GM18526 (cell line): ENCODE measurements around the gene MITF.

Experiments
- POLR2A ChIP-seq: IDR thresholded peaks from 3 replicates; pipeline ENCODE4 v1.6.1; 2011; ENCODE audit not compliant: insufficient read length; ENCODE audit errors: extremely low read depth

The MITF gene

DNA sequence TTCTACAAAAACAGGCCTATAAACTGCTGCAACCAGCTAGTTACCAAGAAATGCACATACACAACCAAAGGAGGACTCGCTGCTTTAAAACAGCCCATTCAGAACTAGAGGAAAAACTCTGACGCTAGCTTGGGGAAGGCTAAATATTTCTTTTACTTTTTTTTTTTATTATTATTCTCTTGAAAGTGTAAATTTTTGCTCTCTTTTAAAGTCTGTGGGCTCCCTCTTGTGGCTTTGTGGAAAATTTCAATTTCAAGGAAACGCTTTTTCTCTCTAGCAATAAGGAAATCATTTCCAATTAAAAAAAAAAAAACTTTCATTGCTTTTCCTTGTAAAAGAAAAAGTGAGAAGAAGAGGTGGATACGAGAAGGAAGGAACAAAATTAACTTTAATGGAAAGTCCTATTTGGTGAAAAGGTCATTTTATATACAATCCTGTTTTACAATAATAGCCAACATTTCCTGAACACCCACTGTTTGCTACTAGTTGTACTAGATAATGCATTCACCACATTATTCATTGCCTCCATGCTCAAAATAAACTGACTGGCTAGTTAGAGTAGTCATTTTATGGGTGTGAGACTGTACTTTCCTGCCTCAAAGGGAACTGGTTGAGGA is 209.1 kb downstream of the MITF start:
- TF ChIP-seq POLR2A, result no peak

DNA sequence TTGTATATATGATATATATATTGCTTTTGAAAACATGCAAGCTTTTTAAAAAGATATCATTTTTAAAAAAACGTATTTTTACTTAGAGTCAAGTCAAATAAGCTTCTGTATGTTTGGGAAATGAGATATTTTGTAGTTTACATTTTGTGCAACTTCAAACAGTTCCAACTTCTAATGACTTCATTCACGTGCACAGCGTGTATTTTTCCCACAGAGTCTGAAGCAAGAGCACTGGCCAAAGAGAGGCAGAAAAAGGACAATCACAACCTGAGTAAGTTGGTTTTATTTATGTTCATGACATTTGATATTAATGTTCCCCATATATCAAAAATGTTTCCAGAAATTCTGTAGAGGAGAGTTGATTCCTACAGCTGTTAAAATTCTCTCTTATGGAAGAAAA is 212.4 kb downstream of the MITF start:
- no peak for TF ChIP-seq POLR2A

DNA sequence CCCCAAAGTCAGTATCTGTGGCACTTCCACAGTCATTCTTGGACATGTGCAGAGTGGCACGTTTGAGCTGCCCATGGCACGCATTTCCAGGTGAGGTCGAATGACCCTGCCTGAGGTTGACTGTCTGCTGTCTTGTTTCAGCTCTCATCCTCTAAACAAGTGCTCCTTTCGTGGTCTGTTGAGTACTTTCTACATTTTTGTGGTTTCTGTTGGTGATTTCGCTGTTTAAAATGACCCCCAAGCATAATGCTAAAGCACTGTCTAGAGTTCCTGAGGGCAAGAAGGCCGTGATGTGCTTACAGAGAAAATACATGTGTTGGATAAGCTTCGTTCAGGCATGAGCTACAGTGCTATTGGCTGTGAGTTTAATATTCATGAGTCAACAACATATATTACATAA is 220.3 kb downstream of the MITF start:
- TF ChIP-seq POLR2A, result no peak

DNA sequence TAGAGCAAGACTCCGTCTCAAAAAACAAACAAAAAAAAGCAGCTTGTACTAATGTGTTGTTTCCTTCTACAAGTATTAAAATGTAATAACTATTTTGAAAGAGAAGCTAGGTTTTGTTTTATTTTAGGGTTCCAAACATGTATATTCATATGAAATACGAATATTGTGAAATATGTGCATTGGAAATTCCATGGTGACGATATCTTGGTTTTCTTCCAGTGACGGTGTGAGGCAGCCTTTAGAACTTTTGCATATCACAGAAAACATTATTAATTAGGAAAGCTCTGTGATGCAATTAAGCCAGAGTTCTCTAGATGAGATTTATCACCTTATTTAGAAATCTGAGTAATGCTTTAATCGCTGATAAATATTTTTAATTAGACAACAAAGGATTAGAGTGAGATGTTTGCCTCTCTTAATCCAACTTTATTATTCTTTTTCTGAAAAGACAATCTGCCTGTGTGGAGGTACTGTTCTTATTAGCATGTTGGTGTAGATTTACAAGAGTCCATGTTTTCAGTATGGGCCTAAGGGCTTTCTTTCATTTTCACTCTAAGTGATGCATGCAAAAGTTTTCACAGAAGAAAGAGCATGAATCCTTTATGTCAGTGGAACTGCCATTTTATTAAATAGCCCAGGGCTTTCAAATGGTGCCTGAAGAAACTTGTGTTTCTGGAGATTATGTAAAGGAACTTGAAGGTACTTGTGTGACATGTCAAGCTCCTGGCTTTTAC is 222.6 kb downstream of the MITF start:
- no peak for TF ChIP-seq POLR2A

DNA sequence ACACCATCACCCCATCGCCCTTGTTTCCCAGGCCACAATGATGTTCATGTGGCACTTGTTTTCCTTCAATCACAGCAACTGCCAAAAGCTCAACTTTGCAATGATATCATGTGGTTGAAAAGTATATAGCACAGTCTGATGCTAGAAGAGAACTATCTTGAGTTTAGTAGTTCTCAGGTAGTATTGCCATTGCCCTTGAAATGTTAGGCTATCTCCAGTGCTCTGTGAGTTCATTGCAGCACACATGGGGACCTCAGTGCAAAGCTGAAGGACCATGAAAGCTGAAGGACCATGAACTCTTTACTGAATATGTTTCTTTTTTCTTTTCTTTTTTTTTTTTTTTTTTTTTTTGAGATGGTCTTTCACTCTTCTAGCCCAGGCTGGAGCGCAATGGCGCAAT is 224.4 kb downstream of the MITF start:
- no peak for TF ChIP-seq POLR2A

DNA sequence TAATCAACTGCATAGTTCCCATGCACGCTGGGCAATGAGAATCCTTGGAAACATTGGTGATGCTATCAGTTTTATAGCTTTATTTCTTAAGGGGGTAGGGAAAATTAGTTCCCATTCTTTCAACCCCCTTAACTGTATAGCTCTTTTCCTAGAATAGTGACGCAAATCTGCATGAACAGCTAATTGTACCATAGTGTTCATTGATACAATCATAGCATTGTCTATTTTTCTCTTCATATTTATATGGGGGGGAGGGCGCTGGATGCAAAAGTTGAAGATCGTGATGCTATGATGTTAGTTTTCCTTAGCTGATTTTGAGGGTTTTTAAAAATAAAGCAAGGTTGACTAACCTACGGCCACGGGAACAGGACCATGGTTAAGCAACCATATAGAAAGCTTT is 227.9 kb downstream of the MITF start:
- no peak for TF ChIP-seq POLR2A

DNA sequence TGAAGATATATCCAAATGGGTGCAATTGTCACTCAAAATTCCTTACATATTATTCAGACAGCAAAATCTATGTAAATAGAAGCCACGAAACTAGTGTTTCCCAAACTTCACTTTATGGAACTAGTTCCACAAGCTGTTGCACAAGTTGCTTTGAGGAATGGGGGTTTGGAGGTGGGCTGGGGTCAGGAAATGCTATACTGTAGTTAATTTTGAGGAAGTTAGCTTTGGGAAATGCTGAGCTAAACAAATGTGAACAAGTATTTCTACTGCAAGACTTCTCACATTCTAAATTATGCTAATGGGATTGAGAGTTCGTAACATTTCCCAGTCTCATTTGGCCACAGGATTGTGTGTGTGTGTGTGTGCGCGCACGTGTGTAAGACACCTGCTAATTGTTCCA is 231.6 kb downstream of the MITF start:
- TF ChIP-seq POLR2A, result no peak

DNA sequence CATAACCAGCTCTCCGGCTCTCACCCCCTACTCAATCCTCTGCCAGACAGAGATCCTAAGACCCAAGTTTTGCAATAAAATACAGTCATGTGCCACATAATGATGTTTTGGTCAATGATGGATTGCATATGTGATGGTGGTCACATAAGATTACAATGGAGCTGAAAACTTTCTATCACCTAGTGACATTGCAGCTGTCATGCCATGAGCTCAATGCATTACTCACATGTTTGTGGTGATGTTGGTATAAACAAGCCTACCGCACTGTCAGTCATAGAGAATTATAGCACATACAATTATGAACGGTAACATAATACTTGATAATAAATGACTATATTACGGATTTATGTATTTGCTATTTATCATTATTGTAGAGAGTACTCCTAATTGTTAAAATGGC is 233.4 kb downstream of the MITF start:
- TF ChIP-seq POLR2A, result no peak

DNA sequence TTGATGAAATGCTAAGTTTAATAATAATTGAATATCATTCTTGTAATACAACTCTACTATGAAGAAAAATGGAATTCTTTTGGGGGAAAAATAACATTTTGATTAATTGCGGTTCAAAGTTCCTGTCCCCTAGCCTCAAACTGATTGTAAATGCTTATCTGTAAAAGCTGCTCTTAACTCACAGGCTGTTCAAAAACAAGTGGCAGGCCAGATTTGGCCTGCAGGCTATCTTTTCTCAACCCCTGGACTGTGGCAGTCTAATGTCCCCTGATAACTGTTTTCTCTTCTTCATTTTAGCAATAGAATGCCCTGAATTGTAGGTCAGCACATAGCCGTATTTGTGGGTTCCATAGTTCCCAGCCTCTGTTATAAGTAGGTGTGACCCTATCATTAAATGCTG is 236.8 kb downstream of the MITF start:
- TF ChIP-seq POLR2A, result no peak

DNA sequence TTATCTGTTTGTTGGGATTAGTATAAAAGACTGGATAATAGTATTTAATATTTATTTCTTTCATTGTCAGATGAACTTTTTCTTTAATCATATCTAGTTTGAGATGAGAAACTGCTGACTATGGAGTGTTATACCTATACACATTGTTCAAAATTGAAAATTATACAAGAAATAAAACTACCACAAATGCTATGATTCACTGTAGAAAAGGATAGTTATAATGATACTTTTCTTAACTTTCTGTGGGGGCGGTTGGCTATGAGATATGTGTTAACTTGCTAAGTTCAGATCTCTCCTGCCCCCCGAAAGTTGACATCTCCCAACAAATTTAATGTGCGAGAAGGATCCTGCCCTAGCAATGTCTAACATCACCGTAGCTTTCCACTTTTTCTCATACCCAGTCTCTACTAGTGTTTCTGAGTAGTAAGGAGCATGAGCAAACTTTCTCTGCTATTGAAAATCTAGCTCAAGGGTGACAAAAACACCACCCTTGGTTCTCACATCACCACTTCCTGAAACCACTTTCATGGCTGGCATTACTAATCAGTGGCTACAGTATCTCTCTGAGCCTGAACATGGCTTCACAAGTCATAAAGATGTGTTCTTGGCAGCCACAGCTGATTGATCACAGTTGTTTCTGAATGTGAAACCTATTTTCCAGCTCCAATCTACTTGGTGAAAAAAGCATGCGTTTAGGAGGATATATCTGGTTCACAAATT is 244.4 kb downstream of the MITF start:
- no peak for TF ChIP-seq POLR2A

DNA sequence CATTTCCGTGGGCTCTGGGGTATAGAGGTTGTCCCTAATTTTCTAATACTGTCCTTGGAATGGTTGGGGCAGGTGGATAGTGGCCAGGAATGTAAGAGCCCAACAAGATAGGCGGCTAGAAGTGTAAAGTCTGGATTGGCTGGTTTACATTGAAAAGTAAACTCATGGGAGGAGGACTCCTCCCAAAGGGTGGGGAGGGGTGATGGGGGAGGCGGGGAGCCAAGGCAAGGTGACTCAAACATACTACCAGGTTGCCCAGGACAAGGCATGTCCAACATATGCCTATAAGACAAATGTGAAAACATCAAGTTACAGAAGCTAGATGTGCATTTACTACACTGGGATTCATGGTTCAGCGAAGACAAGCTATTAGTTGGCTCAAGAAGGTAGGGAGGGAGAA is 246.0 kb downstream of the MITF start:
- no peak for TF ChIP-seq POLR2A

DNA sequence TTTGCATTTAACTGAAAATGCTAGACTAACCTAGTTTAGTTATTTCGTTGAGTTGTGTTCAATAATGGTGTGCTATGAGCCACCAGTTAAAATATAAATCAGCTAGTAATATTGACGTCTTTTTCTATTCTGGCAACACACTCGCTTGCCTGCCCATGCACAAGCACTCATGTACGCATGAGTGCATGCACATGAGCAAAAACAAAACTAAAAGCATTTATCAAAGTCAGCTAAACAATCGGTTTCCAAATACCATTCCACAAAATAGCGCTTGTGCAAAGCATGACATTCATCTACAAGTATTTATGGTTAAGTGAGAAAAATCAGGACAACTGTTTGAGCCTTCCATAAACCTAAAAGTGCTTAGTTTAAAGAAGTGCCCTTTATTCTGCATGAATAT is 247.2 kb downstream of the MITF start:
- no peak for TF ChIP-seq POLR2A

DNA sequence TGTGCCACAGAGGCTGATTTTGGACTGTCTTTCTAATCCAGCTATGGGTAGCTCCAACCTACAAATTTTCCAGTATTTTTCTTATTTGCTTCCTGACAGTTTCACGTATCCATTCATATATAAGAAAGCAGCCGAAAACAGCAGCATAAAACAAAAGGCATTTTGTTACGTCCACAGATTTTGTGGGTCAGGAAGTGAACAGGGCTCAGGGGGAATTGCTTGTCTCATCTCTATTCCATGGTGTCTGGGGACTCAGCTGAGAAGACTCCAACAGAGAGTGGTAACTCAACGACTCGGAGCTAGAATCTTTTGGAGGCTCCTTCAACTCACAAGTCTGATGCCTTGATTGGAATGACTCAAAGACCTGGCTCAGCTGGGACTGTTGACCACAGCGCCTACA is 248.6 kb downstream of the MITF start:
- no peak for TF ChIP-seq POLR2A

DNA sequence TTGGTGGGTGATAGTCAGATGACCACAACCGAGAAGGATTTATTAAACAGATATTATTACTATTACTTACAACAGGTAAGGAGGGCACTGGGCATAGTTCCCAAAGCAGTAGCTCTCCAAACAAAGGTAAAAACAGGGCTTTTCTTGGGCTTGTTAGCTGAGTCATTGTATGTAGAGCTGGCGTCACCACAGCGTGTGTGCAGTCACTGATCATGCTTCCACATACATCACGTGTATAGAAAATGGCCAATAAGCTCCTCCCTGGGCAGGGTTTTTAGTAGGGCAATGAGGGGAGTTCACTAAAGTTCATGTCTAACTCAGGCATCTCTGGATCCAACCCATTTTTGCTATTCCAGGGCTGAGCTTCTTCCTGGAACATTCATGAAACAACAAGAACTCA is 254.5 kb downstream of the MITF start:
- TF ChIP-seq POLR2A, result no peak

DNA sequence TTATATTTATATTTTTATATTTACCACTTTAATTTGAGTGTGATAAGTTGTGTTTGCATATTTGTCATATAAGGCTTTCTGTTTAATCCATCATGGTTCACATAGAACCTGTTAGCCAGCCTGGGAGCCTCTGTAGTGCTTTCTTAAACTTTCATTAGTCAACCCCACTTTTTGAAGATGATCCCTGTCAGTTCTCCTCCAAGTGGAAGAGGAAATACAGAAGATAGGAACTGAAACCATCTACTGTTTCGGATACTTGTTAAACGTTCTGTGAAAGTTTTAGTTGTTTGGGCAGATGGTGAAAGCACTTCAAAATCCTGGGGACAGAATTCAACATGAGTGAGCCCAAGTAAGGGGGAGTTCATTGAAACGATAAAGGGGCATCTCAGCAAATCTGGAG is 255.7 kb downstream of the MITF start:
- TF ChIP-seq POLR2A, result no peak

DNA sequence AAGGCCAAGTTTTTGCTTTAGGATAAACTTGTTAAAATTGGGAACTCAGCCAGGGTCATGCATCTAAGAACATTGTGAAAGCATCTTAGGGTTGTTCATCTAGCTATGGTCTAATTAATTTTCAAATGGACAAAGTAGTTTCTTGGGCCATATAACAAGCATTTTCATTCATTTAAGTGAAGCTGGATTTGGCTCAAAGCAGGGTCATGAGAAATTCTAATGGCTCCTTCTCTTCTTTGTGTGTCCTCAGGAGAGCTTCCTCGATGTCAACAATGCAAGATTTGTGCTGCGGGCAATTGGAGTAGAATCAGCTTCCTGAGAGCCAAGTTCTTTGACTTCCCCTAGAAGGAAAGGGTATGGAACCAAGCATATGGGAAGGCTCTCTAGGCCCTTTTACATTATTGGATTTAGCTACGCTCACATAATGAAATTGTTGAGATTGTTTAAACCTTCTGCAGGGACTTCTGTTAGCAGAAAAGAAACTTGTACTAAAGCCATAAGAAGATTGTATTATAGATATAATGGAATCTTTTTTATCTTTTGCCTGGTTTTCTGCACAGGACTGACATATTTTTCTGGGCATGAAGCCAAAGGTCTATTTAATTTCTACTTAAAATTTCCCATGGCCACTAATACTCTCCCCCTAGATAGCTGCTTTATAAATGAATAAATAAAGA is 258.5 kb downstream of the MITF start:
- TF ChIP-seq POLR2A, result no peak
